Umbilical cord (tissue), 2 donors: ENCODE measurements around the gene GPR153. TPM values are rescaled to one million over a fixed set of nuclear protein-coding genes. Genes with fewer than 3 reads are reported as not detected.
"Not testable (repeated sequence)": the region's sequence is repeated elsewhere in the genome, so short reads cannot be mapped to it uniquely, and the experiment has no call there.

Experiments
- DNase-seq: peaks from one replicate; pipeline ENCODE4 v3.0.0-alpha.2; 2015; ENCODE audit warnings: low spot score
- total RNA-seq: library from RNA; depleted of rRNA; stranded (reverse); fragments of >200 nt; gene quantifications from one replicate; pipeline ENCODE4 v1.2.3, GENCODE V29; 2014; ENCODE audit warnings: low replicate concordance; ENCODE audit not compliant: insufficient read depth

Gene GPR153
- total RNA-seq, result 17.6 TPM

DNA sequence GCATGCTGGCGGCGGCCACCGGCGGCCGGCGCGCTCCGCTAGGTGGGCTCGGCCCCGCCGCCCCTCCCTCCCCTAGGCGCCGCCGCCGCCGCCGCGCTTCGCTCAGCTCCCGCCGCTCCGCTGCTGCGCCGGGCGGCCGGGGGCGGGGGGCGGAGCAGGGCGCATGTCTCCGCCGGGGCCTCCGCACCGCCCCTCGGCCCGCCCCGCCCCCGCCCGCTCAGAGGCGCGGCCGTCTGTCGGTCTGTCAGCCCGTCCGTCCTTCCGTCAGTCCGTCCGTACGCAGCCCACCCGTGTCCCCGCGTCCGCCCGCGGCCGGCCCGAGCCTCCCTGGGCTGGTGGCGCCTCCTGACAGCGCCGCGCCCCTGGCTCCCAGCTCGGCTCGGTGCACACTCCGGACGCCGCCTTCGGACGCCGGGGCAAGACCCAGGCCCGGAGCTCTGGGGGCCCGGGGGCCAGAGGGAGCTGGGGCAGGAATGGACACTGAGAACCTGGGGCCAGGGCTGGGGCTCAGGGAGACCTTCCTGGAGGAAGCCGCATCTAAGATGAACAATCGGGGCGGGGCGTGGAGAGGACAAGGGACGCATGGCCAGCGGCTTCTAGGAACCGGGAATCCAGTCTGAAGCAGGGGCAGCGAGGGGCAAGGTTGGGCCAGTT, at the start of gene GPR153:
Gene GPR153 (minus strand): TSS at position 138 of the 654 bp plus-strand sequence. CDS start 6,193 bp downstream, outside the sequence.
- peak; percentile 67 for DNase-seq

DNA sequence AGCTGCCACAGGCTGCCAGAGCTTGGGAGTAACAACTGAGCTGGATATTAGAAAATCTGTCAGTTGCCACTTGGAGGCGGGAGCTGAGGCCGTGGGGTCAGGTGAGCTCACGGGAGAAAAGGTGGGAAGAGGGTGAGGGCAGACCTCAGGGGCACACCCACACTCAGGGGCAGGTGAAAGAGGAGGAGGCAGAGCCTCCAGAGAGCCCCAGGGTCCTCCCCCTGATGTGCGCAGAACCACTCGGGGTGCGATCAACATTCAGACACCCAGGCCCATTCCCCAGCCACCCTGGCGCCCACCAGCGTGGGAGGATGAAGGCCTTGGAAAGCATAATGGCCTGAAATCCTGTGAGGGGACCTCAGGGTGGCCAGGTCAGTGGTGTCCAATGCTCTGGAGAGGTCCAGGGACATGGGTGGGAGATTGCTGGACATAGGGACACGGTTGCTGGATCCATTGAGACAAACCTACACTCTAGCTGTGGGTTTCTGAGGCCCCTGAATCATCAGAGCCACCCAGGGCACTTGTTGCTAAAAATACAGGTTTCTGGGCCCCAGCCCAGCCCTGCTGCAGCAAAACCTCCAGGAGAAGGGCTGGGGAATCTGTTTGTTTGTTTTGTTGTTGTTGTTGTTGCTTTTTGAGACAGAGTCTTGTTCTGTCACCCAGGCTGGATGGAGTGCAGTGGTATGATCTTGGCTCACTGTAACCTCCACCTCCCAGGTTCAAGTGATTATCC, 49.4 kb upstream of the GPR153 start:
- DNase-seq, result no peak

- no peak for DNase-seq
These were observed 48.7 kb upstream of the GPR153 start for GRCh38 chr1:6309564-6309963.

DNA sequence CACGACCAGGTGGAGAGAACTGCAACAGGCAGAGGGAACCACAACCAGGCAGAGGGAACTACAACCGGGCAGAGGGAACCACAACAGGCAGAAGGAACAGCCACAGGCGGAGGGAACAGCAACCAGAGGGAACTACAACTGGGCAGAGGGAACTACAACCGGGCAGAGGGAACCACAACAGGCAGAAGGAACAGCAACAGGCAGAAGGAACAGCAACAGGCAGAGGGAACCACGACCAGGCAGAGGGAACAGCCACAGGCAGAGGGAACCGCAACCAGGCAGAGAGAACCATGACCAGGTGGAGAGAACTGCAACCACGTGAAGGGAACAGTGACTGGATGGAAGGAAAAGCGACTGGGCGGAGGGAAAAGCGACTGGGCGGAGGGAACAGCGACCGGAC, 47.6 kb upstream of the GPR153 start:
- DNase-seq, result no peak

DNA sequence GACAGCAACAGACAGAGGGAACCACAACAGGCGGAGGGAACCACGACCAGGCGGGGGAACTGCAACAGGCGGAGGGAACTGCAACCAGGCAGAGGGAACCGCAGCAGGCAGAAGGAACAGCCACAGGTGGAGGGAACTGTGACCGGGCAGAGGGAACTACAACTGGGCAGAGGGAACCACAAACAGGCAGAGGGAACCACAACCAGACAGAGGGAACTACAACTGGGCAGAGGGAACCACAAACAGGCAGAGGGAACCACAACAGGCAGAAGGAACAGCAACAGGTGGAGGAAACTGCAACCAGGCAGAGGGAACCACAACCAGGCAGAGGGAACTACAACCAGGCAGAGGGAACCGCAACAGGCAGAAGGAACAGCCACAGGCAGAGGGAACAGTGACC, 46.8 kb upstream of the GPR153 start:
- not testable (repeated sequence) for DNase-seq

- DNase-seq, result no peak
These were observed 46.2 kb upstream of the GPR153 start for GRCh38 chr1:6307099-6307498.

DNA sequence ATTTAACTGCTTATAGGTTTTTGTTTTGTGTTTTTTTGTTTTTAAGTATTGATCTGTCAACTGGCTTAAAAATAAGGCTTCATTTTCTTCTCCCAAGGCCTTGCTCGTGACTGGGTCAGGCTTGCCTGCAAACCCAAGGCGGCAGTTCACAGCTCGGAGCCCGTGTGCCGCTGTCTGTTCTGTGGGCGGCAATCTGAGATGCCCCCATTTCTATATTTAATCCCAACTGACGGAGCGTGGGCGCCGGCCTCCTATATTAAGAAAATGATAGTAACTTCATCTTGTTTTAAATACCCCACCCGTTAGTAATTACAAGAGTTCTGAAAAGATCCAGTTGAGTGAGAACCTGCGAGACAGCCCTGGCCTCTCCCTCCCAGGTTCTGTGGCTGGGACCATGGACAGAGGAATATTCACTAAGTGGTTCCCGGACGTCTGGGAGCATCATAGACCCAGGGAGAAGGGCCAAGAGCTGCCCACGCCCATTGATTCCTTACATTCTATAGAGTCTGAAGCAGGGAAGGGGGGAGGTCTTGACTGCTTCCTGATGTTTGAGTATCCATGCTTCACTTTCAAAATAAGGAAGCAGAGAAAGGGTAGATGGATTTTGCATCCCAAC, 42.6 kb upstream of the GPR153 start:
- no peak for DNase-seq

- no peak for DNase-seq
These were observed 41.7 kb upstream of the GPR153 start for GRCh38 chr1:6302568-6302967.

GRCh38 chr1:6301526-6301925, 40.6 kb upstream of the GPR153 start:
- no peak for DNase-seq

GRCh38 chr1:6300342-6301048, 39.6 kb upstream of the GPR153 start:
- no peak for DNase-seq

DNA sequence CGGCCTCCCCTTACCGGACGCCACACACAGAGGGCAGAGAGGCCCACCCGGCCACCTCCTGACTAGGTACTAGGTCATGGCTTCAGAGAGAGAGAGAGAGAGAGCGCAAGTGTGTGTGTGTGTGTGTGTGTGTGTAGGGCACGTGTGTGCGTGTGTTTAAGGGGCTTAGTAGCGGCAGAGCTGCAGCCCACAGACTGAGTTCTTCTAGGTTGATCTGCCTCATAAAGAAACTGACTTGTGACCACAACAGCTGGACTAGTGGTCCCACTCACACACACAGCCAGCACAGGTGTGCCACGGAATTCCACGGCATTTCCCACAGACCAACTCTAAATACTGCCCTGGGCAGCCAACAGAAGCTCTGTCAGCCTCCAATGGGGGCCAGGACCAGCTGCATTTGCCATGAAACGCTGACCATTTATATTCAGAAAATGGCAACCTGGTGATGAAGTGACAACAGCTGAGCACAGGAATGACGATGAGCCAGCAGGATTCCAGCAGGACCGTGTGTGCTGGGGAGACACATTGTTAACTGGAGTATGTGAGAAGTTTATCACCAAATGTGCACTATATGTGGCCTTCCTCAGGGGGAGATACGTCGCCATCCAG, 38.8 kb upstream of the GPR153 start:
- no peak for DNase-seq

- no peak for DNase-seq
These were observed 38.1 kb upstream of the GPR153 start for GRCh38 chr1:6298940-6299465.

DNA sequence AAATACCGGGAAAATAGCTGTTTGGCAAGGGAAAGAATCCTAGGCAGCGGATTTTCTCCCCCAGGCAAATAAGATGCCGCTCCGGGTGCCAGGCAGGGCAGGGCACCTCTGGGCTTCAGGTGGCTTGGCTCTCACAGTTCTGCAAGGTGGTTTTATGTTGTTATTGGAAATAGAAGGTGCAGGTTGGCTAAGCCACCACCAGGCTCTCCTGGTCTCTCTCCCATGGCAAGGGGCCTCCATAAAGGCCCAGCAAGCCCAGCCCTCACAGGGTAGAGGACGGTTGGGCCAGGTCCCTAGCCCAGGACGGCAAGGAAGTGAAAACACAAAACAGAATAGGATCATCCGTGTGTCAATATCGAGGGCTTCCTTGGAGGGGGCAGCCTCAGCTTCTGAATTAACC, 37.6 kb upstream of the GPR153 start:
- DNase-seq, result no peak

DNA sequence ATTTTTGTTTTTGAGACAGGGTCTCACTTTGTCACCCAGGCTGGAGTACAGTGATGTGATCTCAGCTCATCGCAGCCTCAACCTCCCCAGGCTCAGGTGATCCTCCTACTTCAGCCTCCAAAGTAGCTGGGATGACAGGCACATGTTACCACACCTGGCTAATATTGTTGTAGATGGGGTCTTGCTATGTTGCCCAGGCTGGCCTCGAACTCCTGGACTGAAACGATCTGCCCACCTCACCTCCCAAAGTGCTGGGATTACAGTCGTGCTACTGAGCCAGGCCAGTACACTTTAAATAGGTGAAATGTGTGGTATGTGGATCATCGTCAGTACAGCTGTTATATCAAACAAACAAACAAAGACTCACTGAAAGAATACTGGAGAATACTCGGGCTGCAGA, 35.0 kb upstream of the GPR153 start:
- no peak for DNase-seq

GRCh38 chr1:6294890-6295556, 34.1 kb upstream of the GPR153 start:
- no peak for DNase-seq

DNA sequence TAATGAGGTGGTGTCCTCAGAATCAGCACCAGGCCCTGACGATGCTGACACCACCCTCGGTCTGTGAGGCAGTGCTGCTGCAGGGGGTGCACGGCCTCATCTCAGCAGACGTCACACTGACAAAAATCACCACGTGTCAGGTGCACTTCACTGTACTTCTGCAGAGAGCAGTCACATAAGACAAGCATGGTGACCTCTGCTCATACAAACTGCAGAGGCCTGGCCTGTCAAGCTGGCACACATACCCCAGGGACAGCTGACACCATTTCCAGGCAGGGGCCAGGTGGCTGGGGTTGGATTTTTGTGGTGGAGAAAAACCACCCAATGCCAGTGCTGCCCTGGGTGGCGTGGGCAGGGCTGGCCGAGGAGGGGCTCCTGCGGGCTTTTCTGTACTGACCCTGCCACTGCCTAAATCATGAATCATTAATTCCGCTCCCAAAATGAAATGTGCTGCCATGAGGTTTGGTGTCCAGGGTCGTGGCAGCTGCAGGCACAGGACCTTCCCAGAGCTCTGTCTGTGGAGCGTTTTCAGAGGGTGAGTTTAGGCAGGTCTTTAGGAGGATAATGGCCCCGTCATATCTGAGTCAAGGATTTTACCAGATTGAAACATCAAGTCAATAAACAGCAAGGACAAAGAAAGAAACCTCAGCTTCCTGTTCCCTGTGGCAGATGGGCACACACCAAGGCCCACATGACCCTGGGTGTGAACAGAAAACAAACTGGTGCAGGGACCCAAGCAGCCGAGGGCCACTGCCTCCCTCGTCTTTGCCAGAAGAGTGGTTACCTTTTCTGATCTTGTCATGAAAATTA, 33.4 kb upstream of the GPR153 start:
- no peak for DNase-seq

- DNase-seq, result no peak
These were observed 31.2 kb upstream of the GPR153 start for GRCh38 chr1:6292102-6292501.

GRCh38 chr1:6288665-6289064, 27.8 kb upstream of the GPR153 start:
- DNase-seq, result no peak

- no peak for DNase-seq
These were observed 27.1 kb upstream of the GPR153 start for GRCh38 chr1:6288026-6288425.

GRCh38 chr1:6287431-6287886, 26.6 kb upstream of the GPR153 start:
- DNase-seq, result peak; percentile 19
